Measurements from ENCODE around the gene CEACAM21.

DNA sequence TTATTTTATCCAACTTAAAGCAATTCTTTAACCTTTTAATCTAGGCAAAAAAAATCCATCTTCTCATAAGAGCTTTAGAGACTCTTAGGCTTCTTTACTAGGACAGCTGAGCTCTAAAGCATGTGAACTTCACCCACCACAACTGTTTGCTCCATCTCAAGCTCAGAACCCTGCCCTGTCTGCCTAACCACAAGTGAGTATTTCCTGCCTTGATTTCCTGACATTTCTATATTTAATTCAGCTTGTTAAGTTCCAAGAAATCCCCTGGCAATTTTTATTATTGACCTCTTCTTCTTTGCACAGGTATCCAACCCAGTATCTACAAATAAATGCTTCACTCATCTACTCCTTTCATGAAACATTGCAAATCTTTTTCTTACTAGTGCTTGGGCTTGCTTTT is 21.1 kb upstream of the CEACAM21 start:
- TF ChIP-seq, protein P1, sequence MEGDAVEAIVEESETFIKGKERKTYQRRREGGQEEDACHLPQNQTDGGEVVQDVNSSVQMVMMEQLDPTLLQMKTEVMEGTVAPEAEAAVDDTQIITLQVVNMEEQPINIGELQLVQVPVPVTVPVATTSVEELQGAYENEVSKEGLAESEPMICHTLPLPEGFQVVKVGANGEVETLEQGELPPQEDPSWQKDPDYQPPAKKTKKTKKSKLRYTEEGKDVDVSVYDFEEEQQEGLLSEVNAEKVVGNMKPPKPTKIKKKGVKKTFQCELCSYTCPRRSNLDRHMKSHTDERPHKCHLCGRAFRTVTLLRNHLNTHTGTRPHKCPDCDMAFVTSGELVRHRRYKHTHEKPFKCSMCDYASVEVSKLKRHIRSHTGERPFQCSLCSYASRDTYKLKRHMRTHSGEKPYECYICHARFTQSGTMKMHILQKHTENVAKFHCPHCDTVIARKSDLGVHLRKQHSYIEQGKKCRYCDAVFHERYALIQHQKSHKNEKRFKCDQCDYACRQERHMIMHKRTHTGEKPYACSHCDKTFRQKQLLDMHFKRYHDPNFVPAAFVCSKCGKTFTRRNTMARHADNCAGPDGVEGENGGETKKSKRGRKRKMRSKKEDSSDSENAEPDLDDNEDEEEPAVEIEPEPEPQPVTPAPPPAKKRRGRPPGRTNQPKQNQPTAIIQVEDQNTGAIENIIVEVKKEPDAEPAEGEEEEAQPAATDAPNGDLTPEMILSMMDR (IDR thresholded peaks at IDR 0.05), result no peak
- no peak for TF ChIP-seq POLR2A (IDR thresholded peaks at IDR 0.05)
